Neutrophil (primary cell): Measurements from ENCODE around the gene FIGN.

Experiments used
- H3K27ac ChIP-seq: fragments of 200-600 bp; sonication (generic); 2 replicates; pipeline ENCODE4 v1.5.1; 2016; ENCODE audit warnings: mild to moderate bottlenecking, moderate library complexity
- H3K27me3 ChIP-seq: fragments of 200-600 bp; sonication (generic); 2 replicates; pipeline ENCODE4 v1.6.0; 2016; ENCODE audit warnings: mild to moderate bottlenecking
- H3K36me3 ChIP-seq: fragments of 200-600 bp; sonication (generic); 2 replicates; pipeline ENCODE4 v1.5.1; 2017
- H3K4me1 ChIP-seq, 2 experiments: fragments of 200-600 bp in 1 of 2; sonication (generic) in 1 of 2; 1 replicate in 1 of 2; 2 replicates in 1 of 2; pipeline versions ENCODE4 v1.5.1 to v1.6.1; 2013 to 2016; ENCODE audit warnings: low read depth in 1 of 2, low read length in 1 of 2, mild to moderate bottlenecking in 1 of 2, moderate library complexity in 1 of 2; ENCODE audit not compliant: control insufficient read depth in 1 of 2, insufficient read depth in 1 of 2
- H3K4me3 ChIP-seq, 2 experiments: fragments of 200-600 bp in 1 of 2; sonication (generic) in 1 of 2; 1 replicate in 1 of 2; 2 replicates in 1 of 2; pipeline ENCODE4 v1.5.1; 2013 to 2016; ENCODE audit warnings: low read depth in 1 of 2, low read length in 1 of 2, mild to moderate bottlenecking in 1 of 2, moderate library complexity in 1 of 2
- H3K9me3 ChIP-seq: fragments of 200-600 bp; sonication (generic); 2 replicates; pipeline ENCODE4 v1.5.1; 2016
- TF ChIP-seq, protein P1 (sequence below): fragments of 200-600 bp; sonication (generic); IDR thresholded peaks from 2 replicates; pipeline ENCODE4 v1.5.1; 2016; ENCODE audit warnings: antibody characterized with exemption

Gene FIGN

DNA sequence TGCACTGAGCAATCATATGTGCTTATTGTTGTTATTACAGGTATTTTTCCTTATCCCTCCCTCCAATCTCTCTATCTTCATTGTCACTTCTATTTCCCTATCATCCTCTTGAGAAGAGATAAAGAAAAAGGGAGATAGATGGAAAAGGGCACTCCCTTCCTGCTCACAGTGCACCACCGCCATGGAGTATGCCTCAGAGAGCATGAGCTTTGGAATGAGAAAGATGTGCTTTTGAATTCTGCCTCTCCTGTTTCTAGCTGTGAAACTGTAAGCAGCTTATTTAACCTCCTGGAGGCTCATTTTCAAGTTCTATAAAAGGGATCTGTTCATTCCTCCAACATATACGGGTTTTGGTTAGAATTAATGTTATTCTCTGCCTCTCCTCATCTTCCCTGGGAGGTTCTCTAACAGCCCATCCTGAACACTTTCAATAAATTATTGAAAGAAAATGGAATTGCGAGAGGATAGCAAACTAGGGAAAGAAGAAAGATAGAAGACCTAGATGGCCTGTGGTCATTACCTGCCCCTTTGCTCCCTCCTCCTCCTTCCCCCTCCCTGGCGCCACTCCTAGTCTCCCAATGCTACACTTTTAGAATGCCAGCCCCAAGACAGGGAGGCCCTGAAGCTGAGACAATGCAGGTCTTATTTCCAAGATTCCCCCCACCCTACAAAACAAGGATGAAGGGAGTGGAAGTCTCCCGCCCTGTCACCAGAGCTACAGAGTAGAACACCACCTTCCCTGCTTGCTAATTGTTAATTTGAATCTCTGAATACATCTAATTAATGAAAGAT is 37.8 kb downstream of the FIGN start:
- H3K9me3 ChIP-seq = no peaks in the 10 kb centered on the region
- H3K36me3 ChIP-seq = no peaks in the 10 kb centered on the region
- H3K4me3 ChIP-seq = no peak overlapping the region
- no peaks in the 10 kb centered on the region for H3K27me3 ChIP-seq
- no peak overlapping the region for H3K27ac ChIP-seq
- TF ChIP-seq, protein P1, sequence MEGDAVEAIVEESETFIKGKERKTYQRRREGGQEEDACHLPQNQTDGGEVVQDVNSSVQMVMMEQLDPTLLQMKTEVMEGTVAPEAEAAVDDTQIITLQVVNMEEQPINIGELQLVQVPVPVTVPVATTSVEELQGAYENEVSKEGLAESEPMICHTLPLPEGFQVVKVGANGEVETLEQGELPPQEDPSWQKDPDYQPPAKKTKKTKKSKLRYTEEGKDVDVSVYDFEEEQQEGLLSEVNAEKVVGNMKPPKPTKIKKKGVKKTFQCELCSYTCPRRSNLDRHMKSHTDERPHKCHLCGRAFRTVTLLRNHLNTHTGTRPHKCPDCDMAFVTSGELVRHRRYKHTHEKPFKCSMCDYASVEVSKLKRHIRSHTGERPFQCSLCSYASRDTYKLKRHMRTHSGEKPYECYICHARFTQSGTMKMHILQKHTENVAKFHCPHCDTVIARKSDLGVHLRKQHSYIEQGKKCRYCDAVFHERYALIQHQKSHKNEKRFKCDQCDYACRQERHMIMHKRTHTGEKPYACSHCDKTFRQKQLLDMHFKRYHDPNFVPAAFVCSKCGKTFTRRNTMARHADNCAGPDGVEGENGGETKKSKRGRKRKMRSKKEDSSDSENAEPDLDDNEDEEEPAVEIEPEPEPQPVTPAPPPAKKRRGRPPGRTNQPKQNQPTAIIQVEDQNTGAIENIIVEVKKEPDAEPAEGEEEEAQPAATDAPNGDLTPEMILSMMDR = no peak
- no peaks in the 10 kb centered on the region for H3K4me1 ChIP-seq

DNA sequence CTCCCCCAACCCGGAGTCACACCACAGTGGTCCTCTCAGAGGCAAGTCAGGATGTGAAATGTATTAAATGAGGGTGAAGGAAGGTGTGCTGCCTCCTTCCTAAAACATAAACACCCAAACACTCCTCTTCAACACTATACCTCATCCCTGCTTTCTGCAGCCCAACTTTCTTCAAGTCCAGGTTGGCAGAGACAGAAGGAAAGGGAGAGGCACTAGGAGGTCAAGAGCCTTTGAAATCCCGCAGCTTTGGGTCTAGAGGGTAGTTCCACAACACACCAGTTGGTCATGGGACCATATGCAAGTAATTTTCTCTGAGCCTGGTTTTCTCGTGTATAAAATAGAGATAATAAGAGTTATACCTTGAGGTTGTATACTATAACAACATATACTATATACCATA is 38.4 kb downstream of the FIGN start:
- TF ChIP-seq, protein P1 = no peak
- no peak overlapping the region for H3K4me3 ChIP-seq
- H3K27ac ChIP-seq = no peak overlapping the region
- H3K9me3 ChIP-seq = no peaks in the 10 kb centered on the region
- no peaks in the 10 kb centered on the region for H3K36me3 ChIP-seq
- no peaks in the 10 kb centered on the region for H3K27me3 ChIP-seq
- H3K4me1 ChIP-seq = no peaks in the 10 kb centered on the region

DNA sequence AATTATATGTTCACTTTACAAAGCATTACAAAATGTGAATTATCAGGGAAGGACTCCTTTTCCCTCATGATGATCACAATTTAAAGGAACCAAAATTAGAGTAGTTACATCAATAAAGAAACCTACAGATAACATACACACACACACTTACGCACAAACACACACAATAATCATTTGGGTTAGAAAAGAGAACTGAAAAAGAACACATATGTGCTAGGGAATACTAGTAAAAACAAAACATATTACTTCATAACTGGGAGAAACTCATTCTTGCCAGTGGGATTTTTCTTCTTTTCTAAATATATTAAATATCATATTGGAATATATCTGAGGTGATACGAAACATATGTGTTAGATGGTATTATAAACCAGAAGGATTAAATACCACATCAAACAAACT is 42.3 kb downstream of the FIGN start:
- Histone ChIP-seq H3K27me3 (no peaks in the 10 kb centered on the region), H3K27ac (no peak overlapping the region), H3K4me1 (no peaks in the 10 kb centered on the region), H3K4me3 (no peak overlapping the region), H3K9me3 (no peaks in the 10 kb centered on the region), H3K36me3 (no peaks in the 10 kb centered on the region)
- TF ChIP-seq, protein P1 = no peak

DNA sequence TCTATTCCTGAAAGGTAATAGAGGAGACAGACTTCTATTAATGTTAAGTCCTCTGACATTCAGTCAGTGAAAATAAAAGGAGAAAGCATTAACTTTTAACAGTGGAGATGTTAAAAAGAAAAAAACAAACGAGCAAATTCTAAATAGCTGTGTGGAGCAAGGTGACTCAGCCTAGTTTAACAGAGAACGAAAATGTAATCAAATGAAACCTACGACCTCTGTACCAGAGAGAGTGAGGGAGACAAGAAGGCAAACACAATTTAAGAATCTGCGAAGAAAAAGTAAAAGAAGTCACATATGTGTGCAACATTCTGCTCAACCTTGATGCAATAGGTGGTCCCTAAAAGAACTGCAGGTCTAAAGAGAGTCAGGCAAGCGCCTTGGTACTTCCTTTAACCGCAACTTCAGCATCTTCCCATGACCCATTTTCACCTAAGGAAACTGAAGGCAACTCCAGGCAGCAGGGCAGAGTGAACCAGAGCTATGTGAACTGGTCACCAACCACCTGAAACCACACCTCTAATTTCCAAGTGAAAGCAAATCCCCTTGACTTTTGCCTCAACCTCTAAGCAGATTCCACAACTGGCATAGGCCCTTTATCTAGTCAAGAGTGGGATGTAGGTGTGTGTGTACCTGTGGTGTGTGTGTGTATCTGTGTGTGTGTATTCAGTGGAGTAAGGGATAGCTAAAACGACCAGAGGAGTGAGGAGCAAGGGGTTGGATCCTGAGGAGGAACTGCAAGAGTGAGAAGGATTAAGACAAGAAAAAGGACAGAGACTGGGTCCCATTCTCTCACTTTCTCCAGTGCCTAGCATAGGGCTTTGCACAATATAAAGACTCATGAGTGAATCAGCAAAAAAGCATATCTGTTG is 43.0 kb downstream of the FIGN start:
- no peaks in the 10 kb centered on the region for H3K36me3 ChIP-seq
- no peaks in the 10 kb centered on the region for H3K4me1 ChIP-seq
- H3K27ac ChIP-seq = no peak overlapping the region
- TF ChIP-seq, protein P1 = no peak
- H3K9me3 ChIP-seq = no peaks in the 10 kb centered on the region
- H3K4me3 ChIP-seq = no peak overlapping the region
- no peaks in the 10 kb centered on the region for H3K27me3 ChIP-seq

DNA sequence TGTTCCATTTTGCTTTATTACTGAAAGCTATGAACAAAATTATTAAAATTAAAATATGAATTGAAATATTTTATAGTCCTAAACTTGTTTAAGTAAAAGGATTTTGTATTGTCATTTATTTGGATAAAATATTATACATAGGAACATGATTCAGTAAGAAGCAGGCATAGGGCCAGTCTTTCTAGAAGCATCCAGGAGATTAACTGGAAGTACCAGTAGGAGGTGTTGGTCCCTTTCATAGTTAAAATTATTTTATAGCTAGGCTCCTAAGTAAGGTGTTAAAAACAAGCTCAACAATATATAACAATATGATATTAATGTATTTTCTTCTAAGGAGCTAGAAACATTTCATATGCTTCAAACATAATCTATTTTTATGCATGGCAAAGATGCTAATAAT is 43.7 kb downstream of the FIGN start:
- TF ChIP-seq, protein P1 = no peak
- Histone ChIP-seq H3K36me3 (no peaks in the 10 kb centered on the region), H3K27ac (no peak overlapping the region), H3K4me3 (no peak overlapping the region), H3K4me1 (no peaks in the 10 kb centered on the region), H3K9me3 (no peaks in the 10 kb centered on the region), H3K27me3 (no peaks in the 10 kb centered on the region)
